GM12878 (cell line): ENCODE data around the gene TNFRSF14. TPM values are rescaled to one million over a fixed set of nuclear protein-coding genes. Genes with fewer than 3 reads are reported as not detected.

Source experiments
- BHLHE40 ChIP-seq, 2 experiments: fragments of 450-650 bp in 1 of 2; IDR thresholded peaks; 2 replicates each; pipeline ENCODE4 v1.6.1; 2011 to 2017; ENCODE audit warnings: low read depth in 2 of 2, borderline replicate concordance in 1 of 2, improper control_type of control experiment in 1 of 2, low read length in 1 of 2, mild to moderate bottlenecking in 1 of 2
- CTCF ChIP-seq, 3 experiments: IDR thresholded peaks in 2 of 3; conservative IDR thresholded peaks in 1 of 3; 2 replicates each; pipeline ENCODE4 v1.5.1; 2011; ENCODE audit warnings: low read depth in 3 of 3, low read length in 3 of 3, mild to moderate bottlenecking in 3 of 3, control low read depth in 2 of 3, moderate library complexity in 2 of 3, inconsistent platforms in 1 of 3, mixed read lengths in 1 of 3; ENCODE audit not compliant: control insufficient read depth in 2 of 3, insufficient read depth in 1 of 3; ENCODE audit errors: extremely low read depth in 1 of 3
- DPF2 ChIP-seq: fragments of 450-650 bp; IDR thresholded peaks from 2 replicates; pipeline ENCODE4 v1.6.1; 2017; ENCODE audit warnings: mild to moderate bottlenecking
- IRF4 ChIP-seq: IDR thresholded peaks from 2 replicates; pipeline ENCODE4 v1.6.1; 2011; ENCODE audit warnings: low read depth, low read length
- LARP7 ChIP-seq: fragments of 450-650 bp; IDR thresholded peaks from 2 replicates; pipeline ENCODE4 v1.6.1; 2017; ENCODE audit warnings: mild to moderate bottlenecking
- MLLT1 ChIP-seq: fragments of 450-650 bp; IDR thresholded peaks from 2 replicates; pipeline ENCODE4 v1.6.1; 2016; ENCODE audit warnings: mild to moderate bottlenecking
- NBN ChIP-seq: fragments of 450-650 bp; IDR thresholded peaks from 2 replicates; pipeline ENCODE4 v1.6.1; 2016
- NR2F1 ChIP-seq: fragments of 450-650 bp; conservative IDR thresholded peaks from 2 replicates; pipeline ENCODE4 v1.6.1; 2017; ENCODE audit warnings: mild to moderate bottlenecking
- PAX5 ChIP-seq: IDR thresholded peaks from 2 replicates; pipeline ENCODE4 v1.6.1; 2011; ENCODE audit warnings: low read depth, low read length, borderline replicate concordance
- PBX3 ChIP-seq: IDR thresholded peaks from 2 replicates; pipeline ENCODE4 v1.6.1; 2011; ENCODE audit warnings: mild to moderate bottlenecking, low read depth, low read length, moderate library complexity; ENCODE audit not compliant: insufficient replicate concordance
- RELB ChIP-seq: fragments of 450-650 bp; IDR thresholded peaks from 2 replicates; pipeline ENCODE4 v1.6.1; 2017; ENCODE audit warnings: low read depth, mild to moderate bottlenecking, moderate library complexity
- SIX5 ChIP-seq: IDR thresholded peaks from 2 replicates; pipeline ENCODE4 v1.6.1; 2011; ENCODE audit warnings: mild to moderate bottlenecking, low read depth, low read length, moderate library complexity; ENCODE audit not compliant: severe bottlenecking
- SMC3 ChIP-seq: IDR thresholded peaks from 2 replicates; pipeline ENCODE4 v1.6.1; 2011; ENCODE audit warnings: low read length, improper control_type of control experiment, borderline replicate concordance
- STAT1 ChIP-seq: fragments of 450-650 bp; conservative IDR thresholded peaks from 2 replicates; pipeline ENCODE4 v1.6.1; 2014; ENCODE audit warnings: antibody characterized with exemption, mild to moderate bottlenecking
- SUPT20H ChIP-seq: IDR thresholded peaks from 2 replicates; pipeline ENCODE4 v1.6.1; 2011; ENCODE audit warnings: low read depth, mild to moderate bottlenecking, low read length, moderate library complexity, borderline replicate concordance; ENCODE audit not compliant: control insufficient read depth
- TARDBP ChIP-seq: IDR thresholded peaks from 2 replicates; pipeline ENCODE4 v1.6.1; 2016; ENCODE audit warnings: borderline replicate concordance
- TBL1XR1 ChIP-seq: IDR thresholded peaks from 2 replicates; pipeline ENCODE4 v1.6.1; 2012; ENCODE audit warnings: low read depth, low read length, improper control_type of control experiment
- polyA plus RNA-seq, 11 experiments: library from polyadenylated mRNA; depleted of rRNA in 4 of 11; unstranded in 6 of 11; stranded (reverse) in 5 of 11; fragments of >200 nt; fragmentation: Nextera tagmentation in 4 of 11; fragmentation: Illumina TruSeq in 1 of 11; extraction: Ambion mirVana in 4 of 11; extraction: Trizol in 1 of 11; gene quantifications; 1 replicate in 1 of 11; 2 replicates in 10 of 11; pipeline versions ENCODE4 v1.2.1 to v1.2.3, GENCODE V29; 2011 to 2016; ENCODE audit warnings: inconsistent platforms in 2 of 11, missing spikeins in 2 of 11, low read depth in 1 of 11
- total RNA-seq, 4 experiments: library from RNA; depleted of rRNA in 3 of 4; stranded (reverse); fragments of >200 nt in 3 of 4; fragmentation: Illumina TruSeq in 1 of 4; extraction: Trizol in 1 of 4; gene quantifications; 2 replicates each; pipeline versions ENCODE4 v1.2.1 to v1.2.3, GENCODE V29; 2013 to 2021

The TNFRSF14 gene
- total and polyA plus RNA-seq, 10 of the 15 experiments (the other 5 are each of a cell fraction or from before 2014, with no cell fraction given) = 0.43 to 114 (median 41.5) TPM

GRCh38 chr1:2554621-2555387 lies 1.4 kb upstream of the TNFRSF14 start (continued):
- TF ChIP-seq CTCF (IDR thresholded peaks at IDR 0.05 in 2 of 3, conservative IDR thresholded peaks at IDR 0.05 in 1 of 3; ENCODE audit: control insufficient read depth in 2 of 3, extremely low read depth in 1 of 3, insufficient read depth in 1 of 3, low read depth in 3 of 3, low read length in 3 of 3) (peak; percentile 77 to 94 (median 80)), SMC3 (peak; percentile 86), SUPT20H (no peak), IRF4 (no peak), BHLHE40 (IDR thresholded peaks at IDR 0.05; ENCODE audit: borderline replicate concordance in 1 of 2, low read depth in 2 of 2, low read length in 1 of 2) (peak in 1 of 2 experiments; percentile 16; a peak in 2 of 4 replicates), RELB (0 out of 2 replicates have a peak, but pooled peaks have one; percentile 11), PAX5 (peak; percentile 13; the same call in 1 of the 2 replicates), NBN (0 out of 2 replicates have a peak, but pooled peaks have one; percentile 17), PBX3 (no peak), TARDBP (0 out of 2 replicates have a peak, but pooled peaks have one; percentile 50), STAT1 (0 out of 2 replicates have a peak, but pooled peaks have one; percentile 32), DPF2 (peak; percentile 25), TBL1XR1 (0 out of 2 replicates have a peak, but pooled peaks have one; percentile 45), LARP7 (peak; percentile 45; the same call in 1 of the 2 replicates), MLLT1 (peak; percentile 96), NR2F1 (no peak), SIX5 (no peak)
